IMR-90 (cell line): ENCODE results near the gene SLC38A9. TPM values are rescaled to one million over a fixed set of nuclear protein-coding genes. Genes with fewer than 3 reads are reported as not detected.

Experiments
- ATAC-seq: fragments of 200-7000 bp; cut with Tn5 transposase; 2 replicates; pipeline ENCODE4 v1.9.1; 2020; ENCODE audit warnings: low read depth, mild to moderate bottlenecking, moderate library complexity
- BruUV-seq: library from RNA; stranded (reverse); fragments of 400-500 nt; replicated peaks from 2 replicates; lab custom pipeline; 2021; lab: Mats Ljungman, UMichigan
- CTCF ChIA-PET: fragments of 300-600 bp; formaldehyde crosslinking; extraction: SDS; loops from one replicate; lab custom pipeline; 2021; ENCODE audit warnings: antibody characterized with exemption; lab: Yijun Ruan, JAX
- POLR2A ChIA-PET: fragments of 300-600 bp; sonication (Branson Sonifier 250); formaldehyde crosslinking; loops from one replicate; lab custom pipeline; 2022; ENCODE audit warnings: antibody characterized with exemption; ENCODE audit not compliant: unreplicated experiment; lab: Charles Lee
- DNase-seq: peaks from one replicate; pipeline ENCODE4 v3.0.0; 2013
- H2AFZ ChIP-seq: replicated peaks from 2 replicates; pipeline ENCODE3; 2013; ENCODE audit warnings: low read length, mild to moderate bottlenecking; ENCODE audit not compliant: poor library complexity
- H2AK5ac ChIP-seq: 2 replicates; pipeline ENCODE4 v1.6.1; 2013; ENCODE audit warnings: low read depth, low read length, inconsistent platforms
- H2AK9ac ChIP-seq: replicated peaks from 2 replicates; pipeline ENCODE3; 2013; ENCODE audit warnings: mild to moderate bottlenecking, low read depth, low read length, moderate library complexity; ENCODE audit not compliant: poor library complexity
- H2BK120ac ChIP-seq: 2 replicates; pipeline ENCODE4 v1.6.1; 2013; ENCODE audit warnings: low read depth, low read length, inconsistent platforms
- H2BK15ac ChIP-seq: 3 replicates; pipeline ENCODE4 v1.6.1; 2013; ENCODE audit warnings: low read depth, low read length, inconsistent platforms
- H2BK20ac ChIP-seq: 2 replicates; pipeline ENCODE4 v1.6.1; 2013; ENCODE audit warnings: low read depth, mild to moderate bottlenecking, inconsistent platforms, low read length, moderate library complexity
- H2BK5ac ChIP-seq: 2 replicates; pipeline ENCODE4 v1.6.1; 2013; ENCODE audit warnings: mild to moderate bottlenecking, low read depth, low read length, inconsistent platforms; ENCODE audit not compliant: poor library complexity, severe bottlenecking
- H3K14ac ChIP-seq: replicated peaks from 2 replicates; pipeline ENCODE4 v1.6.1; 2013; ENCODE audit warnings: low read depth, low read length, inconsistent platforms
- H3K18ac ChIP-seq: 2 replicates; pipeline ENCODE4 v1.6.1; 2013; ENCODE audit warnings: low read depth, low read length, control low read depth
- H3K23ac ChIP-seq: 2 replicates; pipeline ENCODE4 v1.6.1; 2013; ENCODE audit warnings: low read depth, low read length, inconsistent platforms
- H3K27ac ChIP-seq: 2 replicates; pipeline ENCODE4 v1.5.1; 2013; ENCODE audit warnings: mild to moderate bottlenecking, control low read depth, low read length; ENCODE audit not compliant: insufficient read depth
- H3K27me3 ChIP-seq: 2 replicates; pipeline ENCODE4 v1.6.1; 2013; ENCODE audit warnings: low read length; ENCODE audit not compliant: control insufficient read depth, insufficient read depth
- H3K36me3 ChIP-seq: 2 replicates; pipeline ENCODE4 v1.6.1; 2013; ENCODE audit warnings: low read length, mixed read lengths; ENCODE audit not compliant: control insufficient read depth, insufficient read depth
- H3K4ac ChIP-seq: 2 replicates; pipeline ENCODE4 v1.6.1; 2013; ENCODE audit warnings: low read depth, low read length, inconsistent platforms
- H3K4me1 ChIP-seq: 2 replicates; pipeline ENCODE4 v1.6.1; 2013; ENCODE audit warnings: low read length, mixed read lengths; ENCODE audit not compliant: control insufficient read depth, insufficient read depth
- H3K4me2 ChIP-seq: 2 replicates; pipeline ENCODE4 v1.6.1; 2013; ENCODE audit warnings: low read depth, mild to moderate bottlenecking, control low read depth, low read length, moderate library complexity
- H3K4me3 ChIP-seq: 2 replicates; pipeline ENCODE4 v1.5.1; 2013; ENCODE audit warnings: low read depth, mild to moderate bottlenecking, control low read depth, low read length, moderate library complexity; ENCODE audit not compliant: insufficient read depth
- H3K56ac ChIP-seq: 2 replicates; pipeline ENCODE4 v1.6.1; 2013; ENCODE audit warnings: low read length, inconsistent platforms; ENCODE audit not compliant: insufficient read depth; ENCODE audit errors: extremely low read depth
- H3K79me1 ChIP-seq, 2 experiments: 2 replicates each; pipeline ENCODE4 v1.6.1; 2013; ENCODE audit warnings: low read length in 2 of 2, inconsistent platforms in 1 of 2, low read depth in 1 of 2
- H3K9ac ChIP-seq: 2 replicates; pipeline ENCODE4 v1.6.1; 2013; ENCODE audit warnings: low read depth, low read length, control low read depth
- H3K9me1 ChIP-seq: 2 replicates; pipeline ENCODE4 v1.6.1; 2013; ENCODE audit warnings: low read length, inconsistent platforms; ENCODE audit not compliant: insufficient read depth
- H3K9me3 ChIP-seq: 2 replicates; pipeline ENCODE4 v1.6.1; 2013; ENCODE audit warnings: low read length; ENCODE audit not compliant: control insufficient read depth, insufficient read depth
- H4K20me1 ChIP-seq: 2 replicates; pipeline ENCODE4 v1.6.1; 2013; ENCODE audit warnings: low read length, inconsistent platforms; ENCODE audit not compliant: insufficient read depth
- H4K5ac ChIP-seq: 2 replicates; pipeline ENCODE4 v1.6.1; 2013; ENCODE audit warnings: mild to moderate bottlenecking, low read depth, low read length, control low read depth
- H4K8ac ChIP-seq, 2 experiments: 2 replicates each; pipeline ENCODE4 v1.6.1; 2013; ENCODE audit warnings: low read depth in 2 of 2, low read length in 2 of 2, control low read depth in 1 of 2, inconsistent platforms in 1 of 2
- H4K91ac ChIP-seq: 2 replicates; pipeline ENCODE4 v1.6.1; 2013; ENCODE audit warnings: low read depth, low read length, inconsistent platforms; ENCODE audit not compliant: insufficient read depth
- BHLHE40 ChIP-seq: fragments of 150-350 bp; IDR thresholded peaks from 2 replicates; pipeline ENCODE4 v1.6.1; 2016; ENCODE audit warnings: mild to moderate bottlenecking, low read depth, low read length
- CHD1 ChIP-seq: IDR thresholded peaks from 2 replicates; pipeline ENCODE4 v1.6.1; 2012; ENCODE audit warnings: low read depth, low read length, improper control_type of control experiment
- FOS ChIP-seq: fragments of 150-350 bp; IDR thresholded peaks from 2 replicates; pipeline ENCODE4 v1.6.1; 2016; ENCODE audit warnings: low read depth, low read length
- MAFK ChIP-seq: IDR thresholded peaks from 2 replicates; pipeline ENCODE4 v1.6.1; 2012; ENCODE audit warnings: low read depth, low read length, improper control_type of control experiment
- MAZ ChIP-seq: IDR thresholded peaks from 2 replicates; pipeline ENCODE4 v1.6.1; 2012; ENCODE audit warnings: low read depth, mild to moderate bottlenecking, low read length, improper control_type of control experiment, moderate library complexity, borderline replicate concordance
- MXI1 ChIP-seq: IDR thresholded peaks from 2 replicates; pipeline ENCODE4 v1.6.1; 2012; ENCODE audit warnings: low read depth, mild to moderate bottlenecking, low read length, moderate library complexity, borderline replicate concordance
- NFE2L2 ChIP-seq: fragments of 150-350 bp; IDR thresholded peaks from 2 replicates; pipeline ENCODE4 v1.6.1; 2016; ENCODE audit warnings: low read depth, mild to moderate bottlenecking, low read length
- POLR2A ChIP-seq: IDR thresholded peaks from 2 replicates; pipeline ENCODE4 v1.6.1; 2012; ENCODE audit warnings: mild to moderate bottlenecking, low read depth, low read length
- RCOR1 ChIP-seq: IDR thresholded peaks from 2 replicates; pipeline ENCODE4 v1.6.1; 2012; ENCODE audit warnings: mild to moderate bottlenecking, low read length, improper control_type of control experiment; ENCODE audit not compliant: insufficient replicate concordance
- dilution Hi-C: fragments of 300-500 bp; cut with HindIII; formaldehyde crosslinking; loops from one replicate; pipeline ENCODE4 v1.14.3; 2018; ENCODE audit warnings: low sequenced_read_pairs; ENCODE audit not compliant: unreplicated experiment
- in situ Hi-C: fragments of 300-500 bp; cut with MboI; formaldehyde crosslinking; loops from 3 replicates; pipeline ENCODE4 v1.14.3; 2019; ENCODE audit warnings: low sequenced_read_pairs, inconsistent platforms, mixed read lengths
- intact Hi-C: fragments of 100-400 bp; cut with micrococcal nuclease; formaldehyde crosslinking; loops from 2 replicates; pipeline ENCODE4 v1.10.0; 2022
- polyA plus RNA-seq, 3 experiments: library from polyadenylated mRNA; depleted of rRNA; stranded (reverse); fragments of >200 nt; gene quantifications; 2 replicates each; pipeline ENCODE4 v1.2.3, GENCODE V29; 2012; ENCODE audit warnings: low replicate concordance in 1 of 3
- total RNA-seq: library from RNA; depleted of rRNA; stranded (reverse); fragments of >200 nt; gene quantifications from 2 replicates; pipeline ENCODE4 v1.2.3, GENCODE V29; 2012
- TF ChIP-seq, protein P1 (sequence below): fragments of 150-350 bp; IDR thresholded peaks from 2 replicates; pipeline ENCODE4 v1.6.1; 2017; ENCODE audit warnings: mild to moderate bottlenecking, antibody characterized with exemption, low read length, low read depth

SLC38A9 gene
- total and polyA plus RNA-seq, 2 of the 4 experiments (the other 2 are of a cell fraction) = 10.5 to 24.2 TPM

DNA sequence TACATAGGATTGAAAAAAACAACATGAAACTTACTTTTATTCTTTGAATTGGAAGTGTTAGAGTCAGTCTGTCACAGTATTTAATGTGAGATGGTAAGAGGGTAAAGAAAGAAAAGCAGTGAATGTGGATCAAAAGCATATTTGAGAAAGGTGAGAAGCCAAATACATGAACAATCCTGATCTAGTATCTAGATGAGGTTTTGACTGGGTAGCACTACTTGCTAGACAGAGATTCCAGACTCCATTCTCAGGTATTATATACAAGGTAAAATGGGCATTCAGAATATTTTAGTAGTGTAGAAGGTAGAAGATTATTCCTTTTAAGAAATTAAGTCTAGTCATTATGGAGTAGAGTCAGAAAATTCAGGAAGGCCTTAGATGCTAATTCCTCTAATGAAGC lies 62.2 kb downstream of the SLC38A9 start:
- Histone ChIP-seq H3K27ac (no peak overlapping the region), H3K79me1 (no peaks in the 10 kb centered on the region), H2BK5ac (no peak overlapping the region), H4K91ac (no peak overlapping the region), H2BK120ac (no peak overlapping the region), H2BK15ac (no peak overlapping the region), H2AK9ac (no peak overlapping the region), H3K14ac (no peak overlapping the region), H3K36me3 (peaks cover 4% of the 10 kb centered on the region; the same call in 1 of the 2 replicates), H3K56ac (no peak overlapping the region), H3K23ac (no peak overlapping the region), H3K4ac (no peak overlapping the region), H3K4me3 (no peak overlapping the region), H3K4me2 (no peak overlapping the region), H3K27me3 (no peaks in the 10 kb centered on the region), H3K9me1 (peaks cover 3% of the 10 kb centered on the region; the same call in 1 of the 2 replicates), H3K18ac (no peak overlapping the region), H2AK5ac (no peak overlapping the region), H2BK20ac (no peak overlapping the region), H3K9ac (no peak overlapping the region), H4K20me1 (no peaks in the 10 kb centered on the region), H3K4me1 (peaks cover 7% of the 10 kb centered on the region), H4K5ac (no peak overlapping the region), H3K9me3 (no peaks in the 10 kb centered on the region), H4K8ac (no peak overlapping the region), H2AFZ (no peak overlapping the region)
- no TSS peak for BruUV-seq
- ChIA-PET POLR2A (no interaction called here), CTCF (no interaction called here)
- intact Hi-C loops = no loop called here
- dilution Hi-C loops = no loop called here
- ATAC-seq (no peak), DNase-seq (no peak)
- TF ChIP-seq MAZ (no peak), MXI1 (no peak), BHLHE40 (no peak), POLR2A (no peak), NFE2L2 (no peak), RCOR1 (no peak), CHD1 (no peak), MAFK (no peak), FOS (no peak)
- TF ChIP-seq, protein P1, sequence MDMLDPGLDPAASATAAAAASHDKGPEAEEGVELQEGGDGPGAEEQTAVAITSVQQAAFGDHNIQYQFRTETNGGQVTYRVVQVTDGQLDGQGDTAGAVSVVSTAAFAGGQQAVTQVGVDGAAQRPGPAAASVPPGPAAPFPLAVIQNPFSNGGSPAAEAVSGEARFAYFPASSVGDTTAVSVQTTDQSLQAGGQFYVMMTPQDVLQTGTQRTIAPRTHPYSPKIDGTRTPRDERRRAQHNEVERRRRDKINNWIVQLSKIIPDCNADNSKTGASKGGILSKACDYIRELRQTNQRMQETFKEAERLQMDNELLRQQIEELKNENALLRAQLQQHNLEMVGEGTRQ = no peak
- in situ Hi-C loops = no loop called here
